IMR-90 (cell line): ENCODE data around the gene PRAC2. TPM values are rescaled to one million over a fixed set of nuclear protein-coding genes. Genes with fewer than 3 reads are reported as not detected.

Experiments used
- ATAC-seq: fragments of 200-7000 bp; cut with Tn5 transposase; 2 replicates; pipeline ENCODE4 v1.9.1; 2020; ENCODE audit warnings: low read depth, mild to moderate bottlenecking, moderate library complexity
- BruUV-seq: library from RNA; stranded (reverse); fragments of 400-500 nt; replicated peaks from 2 replicates; lab custom pipeline; 2021; lab: Mats Ljungman, UMichigan
- CTCF ChIA-PET: fragments of 300-600 bp; formaldehyde crosslinking; extraction: SDS; loops from one replicate; lab custom pipeline; 2021; ENCODE audit warnings: antibody characterized with exemption; lab: Yijun Ruan, JAX
- POLR2A ChIA-PET: fragments of 300-600 bp; sonication (Branson Sonifier 250); formaldehyde crosslinking; loops from one replicate; lab custom pipeline; 2022; ENCODE audit warnings: antibody characterized with exemption; ENCODE audit not compliant: unreplicated experiment; lab: Charles Lee
- DNase-seq: peaks from one replicate; pipeline ENCODE4 v3.0.0; 2013
- H2AFZ ChIP-seq: replicated peaks from 2 replicates; pipeline ENCODE3; 2013; ENCODE audit warnings: low read length, mild to moderate bottlenecking; ENCODE audit not compliant: poor library complexity
- H2AK5ac ChIP-seq: 2 replicates; pipeline ENCODE4 v1.6.1; 2013; ENCODE audit warnings: low read depth, low read length, inconsistent platforms
- H2AK9ac ChIP-seq: replicated peaks from 2 replicates; pipeline ENCODE3; 2013; ENCODE audit warnings: mild to moderate bottlenecking, low read depth, low read length, moderate library complexity; ENCODE audit not compliant: poor library complexity
- H2BK120ac ChIP-seq: 2 replicates; pipeline ENCODE4 v1.6.1; 2013; ENCODE audit warnings: low read depth, low read length, inconsistent platforms
- H2BK15ac ChIP-seq: 3 replicates; pipeline ENCODE4 v1.6.1; 2013; ENCODE audit warnings: low read depth, low read length, inconsistent platforms
- H2BK20ac ChIP-seq: 2 replicates; pipeline ENCODE4 v1.6.1; 2013; ENCODE audit warnings: low read depth, mild to moderate bottlenecking, inconsistent platforms, low read length, moderate library complexity
- H2BK5ac ChIP-seq: 2 replicates; pipeline ENCODE4 v1.6.1; 2013; ENCODE audit warnings: mild to moderate bottlenecking, low read depth, low read length, inconsistent platforms; ENCODE audit not compliant: poor library complexity, severe bottlenecking
- H3K14ac ChIP-seq: replicated peaks from 2 replicates; pipeline ENCODE4 v1.6.1; 2013; ENCODE audit warnings: low read depth, low read length, inconsistent platforms
- H3K18ac ChIP-seq: 2 replicates; pipeline ENCODE4 v1.6.1; 2013; ENCODE audit warnings: low read depth, low read length, control low read depth
- H3K23ac ChIP-seq: 2 replicates; pipeline ENCODE4 v1.6.1; 2013; ENCODE audit warnings: low read depth, low read length, inconsistent platforms
- H3K27ac ChIP-seq: 2 replicates; pipeline ENCODE4 v1.5.1; 2013; ENCODE audit warnings: mild to moderate bottlenecking, control low read depth, low read length; ENCODE audit not compliant: insufficient read depth
- H3K27me3 ChIP-seq: 2 replicates; pipeline ENCODE4 v1.6.1; 2013; ENCODE audit warnings: low read length; ENCODE audit not compliant: control insufficient read depth, insufficient read depth
- H3K36me3 ChIP-seq: 2 replicates; pipeline ENCODE4 v1.6.1; 2013; ENCODE audit warnings: low read length, mixed read lengths; ENCODE audit not compliant: control insufficient read depth, insufficient read depth
- H3K4ac ChIP-seq: 2 replicates; pipeline ENCODE4 v1.6.1; 2013; ENCODE audit warnings: low read depth, low read length, inconsistent platforms
- H3K4me1 ChIP-seq: 2 replicates; pipeline ENCODE4 v1.6.1; 2013; ENCODE audit warnings: low read length, mixed read lengths; ENCODE audit not compliant: control insufficient read depth, insufficient read depth
- H3K4me2 ChIP-seq: 2 replicates; pipeline ENCODE4 v1.6.1; 2013; ENCODE audit warnings: low read depth, mild to moderate bottlenecking, control low read depth, low read length, moderate library complexity
- H3K4me3 ChIP-seq: 2 replicates; pipeline ENCODE4 v1.5.1; 2013; ENCODE audit warnings: low read depth, mild to moderate bottlenecking, control low read depth, low read length, moderate library complexity; ENCODE audit not compliant: insufficient read depth
- H3K56ac ChIP-seq: 2 replicates; pipeline ENCODE4 v1.6.1; 2013; ENCODE audit warnings: low read length, inconsistent platforms; ENCODE audit not compliant: insufficient read depth; ENCODE audit errors: extremely low read depth
- H3K79me1 ChIP-seq, 2 experiments: 2 replicates each; pipeline ENCODE4 v1.6.1; 2013; ENCODE audit warnings: low read length in 2 of 2, inconsistent platforms in 1 of 2, low read depth in 1 of 2
- H3K9ac ChIP-seq: 2 replicates; pipeline ENCODE4 v1.6.1; 2013; ENCODE audit warnings: low read depth, low read length, control low read depth
- H3K9me1 ChIP-seq: 2 replicates; pipeline ENCODE4 v1.6.1; 2013; ENCODE audit warnings: low read length, inconsistent platforms; ENCODE audit not compliant: insufficient read depth
- H3K9me3 ChIP-seq: 2 replicates; pipeline ENCODE4 v1.6.1; 2013; ENCODE audit warnings: low read length; ENCODE audit not compliant: control insufficient read depth, insufficient read depth
- H4K20me1 ChIP-seq: 2 replicates; pipeline ENCODE4 v1.6.1; 2013; ENCODE audit warnings: low read length, inconsistent platforms; ENCODE audit not compliant: insufficient read depth
- H4K5ac ChIP-seq: 2 replicates; pipeline ENCODE4 v1.6.1; 2013; ENCODE audit warnings: mild to moderate bottlenecking, low read depth, low read length, control low read depth
- H4K8ac ChIP-seq, 2 experiments: 2 replicates each; pipeline ENCODE4 v1.6.1; 2013; ENCODE audit warnings: low read depth in 2 of 2, low read length in 2 of 2, control low read depth in 1 of 2, inconsistent platforms in 1 of 2
- H4K91ac ChIP-seq: 2 replicates; pipeline ENCODE4 v1.6.1; 2013; ENCODE audit warnings: low read depth, low read length, inconsistent platforms; ENCODE audit not compliant: insufficient read depth
- RFX5 ChIP-seq: IDR thresholded peaks from 2 replicates; pipeline ENCODE4 v1.8.0; 2012; ENCODE audit warnings: low read depth, mild to moderate bottlenecking, low read length, moderate library complexity
- WGBS, 2 experiments: methylation state at CpG; one replicate each; pipeline versions ENCODE4 v1.1.5 to v1.1.7; 2013; ENCODE audit warnings: missing lambda C conversion rate in 2 of 2; ENCODE audit not compliant: insufficient read length in 1 of 2; ENCODE audit errors: extremely low coverage in 2 of 2; 5-methylcytosine and 5-hydroxymethylcytosine counted together
- dilution Hi-C: fragments of 300-500 bp; cut with HindIII; formaldehyde crosslinking; loops from one replicate; pipeline ENCODE4 v1.14.3; 2018; ENCODE audit warnings: low sequenced_read_pairs; ENCODE audit not compliant: unreplicated experiment
- in situ Hi-C: fragments of 300-500 bp; cut with MboI; formaldehyde crosslinking; loops from 3 replicates; pipeline ENCODE4 v1.14.3; 2019; ENCODE audit warnings: low sequenced_read_pairs, inconsistent platforms, mixed read lengths
- intact Hi-C: fragments of 100-400 bp; cut with micrococcal nuclease; formaldehyde crosslinking; loops from 2 replicates; pipeline ENCODE4 v1.10.0; 2022
- polyA plus RNA-seq, 3 experiments: library from polyadenylated mRNA; depleted of rRNA; stranded (reverse); fragments of >200 nt; gene quantifications; 2 replicates each; pipeline ENCODE4 v1.2.3, GENCODE V29; 2012; ENCODE audit warnings: low replicate concordance in 1 of 3
- total RNA-seq: library from RNA; depleted of rRNA; stranded (reverse); fragments of >200 nt; gene quantifications from 2 replicates; pipeline ENCODE4 v1.2.3, GENCODE V29; 2012
- TF ChIP-seq, protein P1 (sequence below): fragments of 150-350 bp; IDR thresholded peaks from 2 replicates; pipeline ENCODE4 v1.6.1; 2016; ENCODE audit warnings: low read depth, mild to moderate bottlenecking, low read length, moderate library complexity, borderline replicate concordance

Gene PRAC2
- total and polyA plus RNA-seq, 2 of the 4 experiments (the other 2 are of a cell fraction), result not detected

DNA sequence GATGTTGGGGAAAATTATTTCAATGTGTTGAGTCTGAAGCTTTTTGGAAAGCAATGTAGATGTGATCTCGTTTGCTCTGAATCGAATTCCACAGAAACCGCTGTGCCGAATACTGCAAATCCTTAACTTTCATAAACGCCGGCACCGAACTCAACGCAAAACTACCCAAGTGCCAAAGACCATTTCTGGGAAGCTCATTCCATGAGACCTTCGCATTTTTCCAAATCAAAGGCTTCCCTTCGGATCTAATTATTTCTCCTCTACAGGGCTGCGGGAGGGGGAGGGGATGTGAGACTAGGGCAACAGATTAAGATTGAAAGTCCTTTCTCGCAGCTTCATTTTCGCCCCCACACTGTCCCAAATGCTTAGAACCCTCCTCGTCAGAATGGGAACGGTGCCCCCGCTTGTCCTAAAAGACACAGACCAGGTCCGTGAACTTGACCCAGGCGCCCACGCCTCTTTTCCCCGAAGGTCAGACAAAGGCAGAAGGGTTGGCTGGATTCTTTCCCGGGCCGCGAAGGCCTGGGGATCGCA lies 4.7 kb upstream of the PRAC2 start:
- Histone ChIP-seq H4K5ac (no peak overlapping the region), H2AK9ac (no peak overlapping the region), H3K27ac (no peak overlapping the region), H2BK20ac (no peak overlapping the region), H3K4me3 (no peak overlapping the region), H2AFZ (no peak overlapping the region), H3K56ac (no peak overlapping the region), H3K9ac (no peak overlapping the region), H4K20me1 (0 out of 2 replicates have a peak, but pooled peaks cover 8% of the 10 kb centered on the region), H4K8ac (no peak overlapping the region), H3K4ac (no peak overlapping the region), H3K4me2 (no peak overlapping the region), H3K14ac (no peak overlapping the region), H3K9me3 (peaks cover 17% of the 10 kb centered on the region), H3K18ac (no peak overlapping the region), H3K23ac (no peak overlapping the region), H2BK120ac (no peak overlapping the region), H3K9me1 (no peaks in the 10 kb centered on the region), H4K91ac (no peak overlapping the region), H3K4me1 (no peaks in the 10 kb centered on the region), H2BK5ac (no peak overlapping the region), H2BK15ac (no peak overlapping the region), H3K27me3 (peaks cover 77% of the 10 kb centered on the region), H3K79me1 (no peaks in the 10 kb centered on the region), H2AK5ac (no peak overlapping the region), H3K36me3 (no peaks in the 10 kb centered on the region)
- ATAC-seq, result no peak
- 0% methylated on average over 1 of the region's 24 CpGs; no CpG with 5 or more reads in 1 of the 2 experiments for WGBS, 2 experiments
- no peak for TF ChIP-seq RFX5
- TF ChIP-seq, protein P1, sequence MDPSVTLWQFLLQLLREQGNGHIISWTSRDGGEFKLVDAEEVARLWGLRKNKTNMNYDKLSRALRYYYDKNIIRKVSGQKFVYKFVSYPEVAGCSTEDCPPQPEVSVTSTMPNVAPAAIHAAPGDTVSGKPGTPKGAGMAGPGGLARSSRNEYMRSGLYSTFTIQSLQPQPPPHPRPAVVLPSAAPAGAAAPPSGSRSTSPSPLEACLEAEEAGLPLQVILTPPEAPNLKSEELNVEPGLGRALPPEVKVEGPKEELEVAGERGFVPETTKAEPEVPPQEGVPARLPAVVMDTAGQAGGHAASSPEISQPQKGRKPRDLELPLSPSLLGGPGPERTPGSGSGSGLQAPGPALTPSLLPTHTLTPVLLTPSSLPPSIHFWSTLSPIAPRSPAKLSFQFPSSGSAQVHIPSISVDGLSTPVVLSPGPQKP, result no peak
- POLR2A ChIA-PET, result no interaction called here
- in situ Hi-C loops (no loop called here), dilution Hi-C loops (no loop called here), intact Hi-C loops (no loop called here)
- BruUV-seq, result no TSS peak
- CTCF ChIA-PET, result interaction anchor here (0.6 to 0.7 kb wide), 2 partner anchors 97 to 166 kb away, joined by 3 to 9 read pairs; no protein-coding TSS in a partner anchor
- DNase-seq, result no peak
